Posterior cingulate gyrus (tissue), 11 donors: ENCODE measurements around the gene GIGYF1.

Experiments used
- DNase-seq, 10 donors: peaks; one replicate each; pipeline versions ENCODE4 v3.0.0 to v3.0.0-alpha.2; 2020 to 2021; ENCODE audit warnings: mixed read lengths in 3 of 10
- intact Hi-C: fragments of 100-400 bp; cut with DNase I; formaldehyde crosslinking; loops from one replicate; pipeline ENCODE4 v1.15.1; 2023

Gene GIGYF1

DNA sequence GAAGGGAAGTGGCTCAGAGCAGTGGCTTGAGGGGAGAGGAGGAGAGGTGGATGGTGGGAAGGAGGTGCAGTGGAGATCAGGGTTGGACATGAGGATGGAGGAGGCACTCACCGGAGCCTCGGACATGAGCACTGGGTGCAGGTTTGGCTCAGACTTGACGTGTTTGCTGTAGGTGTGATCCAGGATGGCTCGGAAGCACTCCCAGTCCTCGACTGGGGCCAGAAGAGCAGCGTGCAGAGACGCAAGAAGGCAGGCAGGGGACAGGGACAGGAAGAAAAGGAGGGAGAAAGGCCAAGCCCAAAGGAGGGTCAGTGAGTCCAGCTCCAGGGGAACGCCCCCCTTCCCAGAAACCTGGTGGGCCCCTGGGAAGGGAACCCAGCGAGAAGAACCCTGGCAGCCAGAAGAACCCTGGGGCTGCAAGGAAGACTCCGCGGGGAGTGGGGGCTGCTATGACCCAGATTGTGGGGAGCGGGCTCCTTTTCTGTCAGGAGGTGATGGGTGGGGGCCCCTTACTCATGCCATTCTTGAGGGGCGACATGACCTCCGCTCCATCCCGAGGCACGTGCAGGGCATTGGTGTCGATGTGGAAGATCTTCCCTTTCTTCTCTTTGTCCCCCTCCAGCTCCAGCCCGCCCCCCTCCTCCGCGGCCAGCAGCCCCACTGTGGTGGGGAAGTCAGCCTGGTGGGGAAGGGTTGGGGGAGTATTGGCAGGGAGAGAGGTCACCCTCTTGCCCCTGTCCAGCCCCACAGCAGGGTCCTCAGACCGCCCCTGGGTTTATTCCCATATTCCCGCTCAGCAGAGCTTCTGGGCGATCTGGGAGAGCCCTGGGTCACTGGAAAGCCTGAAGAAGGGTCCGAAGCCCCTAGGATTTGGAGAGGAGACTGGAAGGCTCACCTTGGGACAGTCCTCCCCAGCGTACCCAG, 38.9 kb downstream of the GIGYF1 start:
- intact Hi-C loops, result no loop called here
- peak in 3 of 10 donors; percentile 27 to 79 (median 69) for DNase-seq

DNA sequence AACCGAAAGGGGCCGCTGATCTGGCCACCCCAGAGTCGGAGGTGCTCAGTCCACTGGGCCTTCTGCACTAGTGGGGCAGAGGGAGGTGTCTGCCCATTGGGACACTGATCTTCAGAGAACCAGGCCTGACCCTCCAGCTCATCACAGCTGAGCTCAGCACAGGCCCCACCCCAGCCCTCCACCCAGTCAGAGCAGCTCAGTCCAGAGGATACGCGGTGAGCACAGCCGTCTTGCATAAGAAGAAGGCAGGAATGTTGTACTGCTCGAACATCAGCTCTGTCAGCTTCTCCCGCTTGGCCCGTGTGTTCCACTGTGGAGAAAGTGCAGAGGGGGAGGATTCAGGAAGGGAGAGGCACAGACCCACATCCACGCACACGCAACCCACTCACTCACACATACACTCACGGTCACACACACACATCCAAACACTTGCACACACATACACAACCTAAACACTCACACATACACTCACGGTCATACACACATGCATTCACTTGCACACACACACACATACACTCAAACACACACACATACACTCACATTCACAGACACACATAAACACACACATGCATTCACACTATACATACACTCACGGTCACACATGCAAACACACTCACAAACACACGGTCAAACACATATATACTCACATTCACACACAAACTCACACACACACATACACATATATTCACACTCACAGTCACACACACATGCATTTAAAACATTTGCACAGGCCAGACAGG, 44.1 kb downstream of the GIGYF1 start:
- intact Hi-C loops, result no loop called here
- DNase-seq, result peak in 3 of 10 donors; percentile 41 to 80 (median 66)

DNA sequence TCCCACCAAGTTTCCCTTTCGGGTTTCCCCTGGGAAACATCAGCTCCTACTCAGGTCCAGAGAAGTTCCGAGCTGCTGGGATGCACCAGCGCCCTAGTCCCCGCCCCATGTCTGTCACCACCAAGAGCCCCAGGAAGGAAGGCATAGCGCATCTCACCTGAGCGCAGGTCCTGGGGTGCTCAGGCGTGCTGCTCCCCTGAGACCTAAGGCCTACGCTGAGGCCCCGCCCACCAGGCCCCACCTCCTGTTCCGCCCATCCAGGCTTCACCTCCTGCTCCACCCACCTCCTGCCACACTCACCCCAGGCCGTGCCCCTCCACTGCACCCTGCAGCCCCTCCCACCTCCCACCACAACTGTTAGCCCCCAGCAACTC, 51.5 kb downstream of the GIGYF1 start:
- no peak for DNase-seq
- intact Hi-C loops, result no loop called here

GRCh38 chr7:100641860-100642533, 52.1 kb downstream of the GIGYF1 start:
- DNase-seq, result no peak
- intact Hi-C loops, result no loop called here

DNA sequence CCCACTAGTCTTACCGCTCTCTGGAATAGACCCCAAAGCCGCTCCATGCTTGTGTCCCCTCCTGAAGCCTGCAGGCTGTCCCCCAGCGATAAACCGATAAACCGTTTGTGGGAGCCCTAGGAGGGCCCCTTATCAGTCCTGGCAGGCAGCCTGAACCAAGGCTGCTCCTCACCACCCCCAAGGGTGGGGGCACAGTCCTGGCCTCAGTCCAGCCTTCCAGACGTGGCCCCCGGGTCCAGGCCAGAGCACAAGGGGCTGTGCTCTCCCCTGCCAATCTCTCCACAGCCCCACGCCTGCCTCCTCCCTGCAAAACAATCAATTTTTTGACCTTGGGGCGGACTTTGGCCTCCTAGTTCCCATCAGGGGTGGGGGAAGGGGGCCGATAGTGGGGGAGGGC, 52.6 kb downstream of the GIGYF1 start, which contains the start of gene TFR2:
Gene TFR2 (minus strand): TSS at position 90 of the 397 bp plus-strand sequence. CDS start 43 bp downstream, at position 47.
- intact Hi-C loops, result no loop called here
- no peak for DNase-seq

DNA sequence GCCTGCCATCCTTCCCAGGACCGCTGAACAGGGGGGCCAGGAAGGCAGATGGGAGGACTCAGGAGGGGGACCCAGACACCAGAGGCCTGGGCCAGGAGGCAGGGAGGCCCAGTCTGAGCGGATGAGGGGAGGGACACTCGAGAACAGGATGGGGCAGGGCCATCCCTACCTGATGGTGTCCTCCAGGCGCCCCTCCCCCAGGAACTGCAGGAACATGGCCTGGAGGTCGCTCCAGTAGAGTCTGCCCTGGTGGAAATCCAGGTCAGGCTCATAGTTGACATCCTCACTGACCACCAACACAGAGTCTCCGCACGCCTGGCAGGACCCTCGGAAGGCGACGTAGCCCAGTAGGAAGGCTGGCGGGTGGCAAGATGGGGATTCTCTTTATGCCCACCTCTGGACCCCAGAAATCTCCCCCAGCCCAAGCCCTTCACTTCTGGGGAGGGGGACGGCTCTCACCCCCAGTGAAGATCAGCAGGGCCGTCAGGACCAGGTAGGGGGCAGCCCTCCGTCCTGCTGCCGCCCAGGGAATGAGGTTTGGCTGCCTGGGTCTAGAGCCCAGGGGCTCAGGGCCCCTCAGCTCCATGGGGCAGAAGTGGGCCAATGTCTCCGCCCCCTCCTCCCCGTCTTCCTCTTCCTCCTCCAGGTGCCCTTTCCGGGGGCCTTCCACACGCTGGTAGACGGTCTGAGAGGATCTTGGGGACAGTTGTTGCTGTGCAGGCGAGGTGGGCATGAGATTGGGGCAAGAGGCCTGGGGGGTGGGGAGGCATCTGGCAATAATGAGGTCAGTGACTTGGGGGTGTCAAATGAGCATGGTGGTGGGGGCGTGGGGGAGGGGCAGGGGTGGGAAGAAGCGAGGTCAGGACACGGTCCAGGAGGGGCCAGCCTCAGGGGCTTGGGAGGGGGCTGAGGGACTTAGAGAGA, 53.3 kb downstream of the GIGYF1 start:
- intact Hi-C loops, result no loop called here
- no peak for DNase-seq

DNA sequence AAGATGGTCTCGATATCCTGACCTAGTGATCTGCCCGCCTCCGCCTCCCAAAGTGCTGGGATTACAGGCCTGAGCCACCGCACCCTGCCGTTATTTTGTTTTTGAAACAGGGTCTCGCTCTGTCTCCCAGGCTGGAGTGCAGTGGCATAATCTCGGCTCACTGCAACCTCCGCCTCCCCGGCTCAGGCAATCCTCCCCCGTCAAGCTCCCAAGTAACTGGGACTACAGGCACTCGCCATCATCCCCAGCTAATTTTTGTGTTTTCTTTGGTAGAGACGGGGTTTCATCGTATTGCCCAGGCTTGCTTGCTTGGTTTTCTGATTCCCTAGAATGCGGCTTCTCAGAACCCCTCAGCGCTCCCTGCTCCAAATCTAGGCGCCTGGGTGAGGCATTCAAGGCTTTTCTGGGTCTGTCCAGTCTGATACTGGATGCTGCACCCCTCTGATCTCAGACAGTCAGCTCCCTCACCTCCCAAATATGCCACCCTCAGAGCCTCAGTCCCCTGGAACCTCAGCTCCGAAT, 54.0 kb downstream of the GIGYF1 start:
- intact Hi-C loops, result no loop called here
- no peak for DNase-seq

GRCh38 chr7:100632951-100633717, 60.9 kb downstream of the GIGYF1 start:
- peak in 7 of 10 donors; percentile 24 to 91 (median 58) for DNase-seq
- intact Hi-C loops, result no loop called here

- intact Hi-C loops, result no loop called here
These were observed 64.0 kb downstream of the GIGYF1 start for GRCh38 chr7:100630066-100630465.

More at GRCh38 chr7:100630066-100630465, 64.0 kb downstream of the GIGYF1 start:
- no peak for DNase-seq
